ACC112 (cell line): ENCODE results near the gene KCNJ4.

Source experiments
- H2AFZ ChIP-seq: fragments of 200-600 bp; sonication (generic); one replicate; pipeline ENCODE4 v1.6.0; 2017; ENCODE audit warnings: antibody characterized with exemption, low read length; ENCODE audit not compliant: unreplicated experiment
- H3K27ac ChIP-seq: fragments of 200-600 bp; sonication (generic); 2 replicates; pipeline ENCODE4 v1.5.1; 2014; ENCODE audit warnings: low read depth, mild to moderate bottlenecking, antibody characterized with exemption, low read length, moderate library complexity
- H3K27me3 ChIP-seq: fragments of 200-600 bp; sonication (generic); 2 replicates; pipeline ENCODE4 v1.6.1; 2014; ENCODE audit warnings: mild to moderate bottlenecking, antibody characterized with exemption, low read length, moderate library complexity, mixed read lengths; ENCODE audit not compliant: insufficient read depth
- H3K36me3 ChIP-seq: fragments of 200-600 bp; sonication (generic); 2 replicates; pipeline ENCODE4 v1.6.1; 2016; ENCODE audit warnings: mild to moderate bottlenecking, antibody characterized with exemption, low read length, moderate library complexity, mixed read lengths; ENCODE audit not compliant: insufficient read depth
- H3K4me1 ChIP-seq: fragments of 200-600 bp; sonication (generic); one replicate; pipeline ENCODE4 v1.6.1; 2016; ENCODE audit warnings: low read length, mixed read lengths; ENCODE audit not compliant: insufficient read depth, unreplicated experiment, control insufficient read depth
- H3K4me3 ChIP-seq: fragments of 200-600 bp; sonication (generic); 2 replicates; pipeline ENCODE4 v1.5.1; 2014; ENCODE audit warnings: mild to moderate bottlenecking, low read depth, low read length
- H3K79me2 ChIP-seq: fragments of 200-600 bp; sonication (generic); one replicate; pipeline ENCODE4 v1.6.0; 2016; ENCODE audit warnings: low read length; ENCODE audit not compliant: control insufficient read depth, unreplicated experiment, insufficient read depth

Gene KCNJ4

GRCh38 chr22:38429499-38430068 is 25.4 kb downstream of the KCNJ4 start:
- Histone ChIP-seq H3K36me3 (no peaks in the 10 kb centered on the region), H3K27me3 (no peaks in the 10 kb centered on the region), H3K4me1 (no peaks in the 10 kb centered on the region), H3K4me3 (no peak overlapping the region), H3K27ac (no peak overlapping the region), H3K79me2 (no peaks in the 10 kb centered on the region), H2AFZ (no peak overlapping the region)

DNA sequence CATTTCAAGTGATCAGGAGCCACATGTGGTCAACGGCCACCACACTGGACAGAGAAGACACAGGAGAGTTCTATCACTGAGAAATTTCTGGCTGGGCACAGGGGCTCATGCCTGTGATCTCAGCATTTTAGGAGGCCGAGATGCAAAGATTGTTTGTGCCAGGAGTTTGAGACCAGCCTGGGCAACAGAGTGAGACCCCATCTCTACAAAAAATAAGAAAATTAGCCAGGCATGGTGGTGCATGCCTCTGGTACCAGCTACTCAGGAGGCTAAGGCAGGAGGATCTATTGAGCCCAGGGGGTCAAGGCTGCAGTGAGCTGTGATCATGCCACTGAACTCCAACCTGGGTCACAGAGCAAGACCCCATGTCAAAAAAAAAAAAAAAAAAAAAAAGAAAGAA is 26.3 kb downstream of the KCNJ4 start:
- H3K27ac ChIP-seq, result no peak overlapping the region
- no peak overlapping the region for H3K4me3 ChIP-seq
- no peak overlapping the region for H2AFZ ChIP-seq
- H3K27me3 ChIP-seq, result no peaks in the 10 kb centered on the region
- no peaks in the 10 kb centered on the region for H3K79me2 ChIP-seq
- no peaks in the 10 kb centered on the region for H3K36me3 ChIP-seq
- no peaks in the 10 kb centered on the region for H3K4me1 ChIP-seq

DNA sequence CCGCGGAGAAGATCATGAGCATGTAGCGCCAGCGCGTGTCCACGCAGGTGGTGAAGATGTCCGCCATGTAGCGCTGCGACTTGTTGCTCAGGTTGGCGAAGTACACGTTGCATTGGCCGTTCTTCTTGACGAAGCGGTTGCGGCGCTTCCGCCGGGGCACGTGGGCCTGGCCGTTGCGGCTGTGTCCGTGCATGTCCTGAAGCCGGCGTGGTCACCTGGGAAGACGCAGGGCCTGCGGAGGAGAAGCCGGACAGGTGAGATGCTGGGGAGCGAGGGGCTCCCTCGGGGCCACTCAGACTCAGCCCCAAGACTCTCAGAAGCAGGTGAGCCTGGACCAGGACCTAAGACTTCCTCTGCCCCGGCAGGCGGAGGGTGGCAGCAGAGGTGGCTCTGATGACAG is 27.1 kb downstream of the KCNJ4 start:
- Histone ChIP-seq H3K27me3 (no peaks in the 10 kb centered on the region), H3K79me2 (no peaks in the 10 kb centered on the region), H2AFZ (no peak overlapping the region), H3K4me1 (no peaks in the 10 kb centered on the region), H3K4me3 (no peak overlapping the region), H3K36me3 (no peaks in the 10 kb centered on the region), H3K27ac (no peak overlapping the region)

DNA sequence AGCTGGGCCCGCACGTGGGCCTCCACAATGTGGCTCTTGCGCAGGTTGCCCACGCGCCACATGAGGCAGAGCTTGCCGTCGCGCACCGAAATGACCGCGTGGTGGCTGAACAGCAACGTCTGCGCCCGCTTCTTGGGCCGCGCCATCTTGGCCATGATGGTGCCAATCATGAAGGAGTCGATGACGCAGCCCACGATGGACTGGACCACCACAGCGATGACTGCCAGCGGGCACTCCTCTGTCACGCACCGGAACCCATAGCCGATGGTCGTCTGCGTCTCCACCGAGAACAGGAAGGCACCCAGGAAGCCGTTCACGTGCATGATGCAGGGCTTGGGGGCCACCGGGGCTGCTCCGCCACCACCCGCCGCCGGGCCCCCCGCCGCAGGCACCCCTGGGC is 27.5 kb downstream of the KCNJ4 start:
- H3K36me3 ChIP-seq, result no peaks in the 10 kb centered on the region
- no peaks in the 10 kb centered on the region for H3K4me1 ChIP-seq
- no peaks in the 10 kb centered on the region for H3K27me3 ChIP-seq
- H3K27ac ChIP-seq, result no peak overlapping the region
- H2AFZ ChIP-seq, result no peak overlapping the region
- no peak overlapping the region for H3K4me3 ChIP-seq
- H3K79me2 ChIP-seq, result no peaks in the 10 kb centered on the region

GRCh38 chr22:38426628-38427027 is 28.4 kb downstream of the KCNJ4 start:
- no peaks in the 10 kb centered on the region for H3K27me3 ChIP-seq
- H3K79me2 ChIP-seq, result no peaks in the 10 kb centered on the region
- H2AFZ ChIP-seq, result no peak overlapping the region
- H3K4me3 ChIP-seq, result no peak overlapping the region
- H3K36me3 ChIP-seq, result no peaks in the 10 kb centered on the region
- no peak overlapping the region for H3K27ac ChIP-seq
- no peaks in the 10 kb centered on the region for H3K4me1 ChIP-seq

- no peaks in the 10 kb centered on the region for H3K4me1 ChIP-seq
- H3K79me2 ChIP-seq, result no peaks in the 10 kb centered on the region
- H2AFZ ChIP-seq, result no peak overlapping the region
- H3K36me3 ChIP-seq, result no peaks in the 10 kb centered on the region
- no peaks in the 10 kb centered on the region for H3K27me3 ChIP-seq
- no peak overlapping the region for H3K4me3 ChIP-seq
- H3K27ac ChIP-seq, result no peak overlapping the region
These were observed 30.4 kb downstream of the KCNJ4 start for GRCh38 chr22:38424525-38425080.

DNA sequence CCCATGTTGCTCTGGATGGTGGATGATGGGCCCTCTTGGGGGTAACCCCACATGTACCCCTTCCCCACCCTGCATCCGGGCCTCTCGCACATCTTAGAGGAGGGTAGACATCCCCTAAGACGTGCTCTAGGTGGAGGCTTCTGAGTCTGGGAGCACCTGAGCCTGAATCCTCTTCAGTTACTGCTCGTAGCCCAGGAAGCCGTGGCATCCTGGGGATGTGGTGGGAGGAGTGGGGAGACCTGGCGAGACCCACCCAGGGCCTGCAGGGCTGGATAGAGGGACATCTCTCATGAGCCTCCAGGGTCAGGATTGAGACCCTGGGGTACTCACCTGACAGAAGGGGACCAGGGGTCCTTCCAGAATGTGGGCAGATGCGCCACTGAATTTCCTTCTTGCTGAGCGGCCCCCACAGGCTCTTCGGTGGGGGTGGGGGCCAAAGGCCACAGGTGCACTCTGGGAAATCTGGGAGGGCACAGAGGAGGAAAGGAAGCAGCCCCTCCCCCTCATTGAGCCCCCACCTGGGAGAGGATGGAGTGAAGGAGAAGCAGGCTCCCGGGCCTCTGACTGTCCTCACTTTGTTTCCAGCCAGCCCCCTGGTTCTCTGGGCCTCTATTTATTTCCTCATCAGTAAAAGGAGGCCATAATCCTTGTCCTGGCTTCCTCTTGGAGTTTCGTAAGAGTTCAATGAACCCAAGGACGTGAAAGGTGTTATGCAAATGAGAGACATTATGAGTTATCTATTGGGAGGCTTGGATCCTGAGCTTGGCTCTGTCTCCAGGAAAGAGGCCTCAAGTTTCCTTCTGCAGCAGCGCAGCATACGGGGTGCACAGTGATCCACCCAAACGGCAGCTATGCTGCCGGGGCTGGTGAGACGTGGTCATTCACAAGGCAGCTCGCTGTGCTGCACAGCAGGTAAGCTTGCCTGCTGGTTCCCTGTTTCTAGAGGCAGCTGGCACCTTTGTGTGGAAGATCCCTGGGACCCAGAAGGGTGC is 31.2 kb downstream of the KCNJ4 start:
- no peak overlapping the region for H3K27ac ChIP-seq
- no peak overlapping the region for H3K4me3 ChIP-seq
- H3K36me3 ChIP-seq, result no peaks in the 10 kb centered on the region
- no peaks in the 10 kb centered on the region for H3K27me3 ChIP-seq
- no peaks in the 10 kb centered on the region for H3K79me2 ChIP-seq
- H3K4me1 ChIP-seq, result no peaks in the 10 kb centered on the region
- no peak overlapping the region for H2AFZ ChIP-seq

GRCh38 chr22:38422611-38423511 is 32.1 kb downstream of the KCNJ4 start:
- Histone ChIP-seq H3K4me3 (no peak overlapping the region), H3K79me2 (no peaks in the 10 kb centered on the region), H3K4me1 (no peaks in the 10 kb centered on the region), H3K27ac (no peak overlapping the region), H3K36me3 (no peaks in the 10 kb centered on the region), H3K27me3 (no peaks in the 10 kb centered on the region), H2AFZ (no peak overlapping the region)

- H3K4me1 ChIP-seq, result no peaks in the 10 kb centered on the region
- no peak overlapping the region for H3K4me3 ChIP-seq
- H2AFZ ChIP-seq, result no peak overlapping the region
- H3K79me2 ChIP-seq, result no peaks in the 10 kb centered on the region
- H3K27ac ChIP-seq, result no peak overlapping the region
- H3K36me3 ChIP-seq, result no peaks in the 10 kb centered on the region
- no peaks in the 10 kb centered on the region for H3K27me3 ChIP-seq
These were observed 34.3 kb downstream of the KCNJ4 start for GRCh38 chr22:38420734-38421133.

- Histone ChIP-seq H3K79me2 (no peaks in the 10 kb centered on the region), H3K27ac (no peak overlapping the region), H3K4me3 (no peak overlapping the region), H3K36me3 (no peaks in the 10 kb centered on the region), H2AFZ (no peak overlapping the region), H3K4me1 (no peaks in the 10 kb centered on the region), H3K27me3 (no peaks in the 10 kb centered on the region)
These were observed 35.2 kb downstream of the KCNJ4 start for GRCh38 chr22:38419858-38420160.
